HG03175 (cell line): ENCODE data around the gene CCDC181.
"Not testable (repeated sequence)": the region's sequence is repeated elsewhere in the genome, so short reads cannot be mapped to it uniquely, and the experiment has no call there.

Experiments used
- ATAC-seq: cut with Tn5 transposase; IDR thresholded peaks from one replicate; pipeline ENCODE4 v1.9.1; 2021; ENCODE audit warnings: mild to moderate bottlenecking, moderate library complexity; ENCODE audit not compliant: unreplicated experiment

The CCDC181 gene

GRCh38 chr1:169427081-169427641 is at the start of gene CCDC181:
CCDC181 (minus strand) TSS chr1:169427474; CDS start chr1:169424927, 2,547 bp downstream.
- peak; percentile 47 for ATAC-seq

DNA sequence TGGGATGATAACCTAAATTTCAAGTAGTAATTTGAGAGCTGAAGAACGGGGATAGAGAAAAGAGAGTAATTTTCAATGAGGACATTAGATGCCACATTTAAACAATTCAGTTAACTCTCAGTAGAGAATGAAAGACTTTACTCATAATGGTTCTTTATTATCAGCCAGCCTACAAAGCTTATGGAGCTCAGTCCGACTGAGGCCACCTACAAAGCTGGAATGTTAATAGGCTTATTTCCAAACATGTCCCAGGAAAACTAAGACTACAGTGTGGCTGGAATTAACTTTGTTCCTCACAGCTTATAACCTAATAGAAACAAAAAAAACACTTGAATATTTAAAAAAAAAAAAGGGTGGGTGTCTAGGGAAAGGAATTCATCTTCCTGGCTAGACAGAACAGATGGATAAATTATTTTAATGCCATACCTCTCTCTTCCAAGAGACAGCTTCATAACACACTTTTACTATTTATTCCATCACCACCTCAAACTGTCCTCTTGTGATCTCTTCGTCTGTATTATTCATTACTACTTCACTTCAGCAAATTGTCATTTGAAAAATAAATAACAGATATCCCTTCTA is 48.6 kb upstream of the CCDC181 start:
- no peak for ATAC-seq

- no peak for ATAC-seq
These were observed 47.2 kb upstream of the CCDC181 start for GRCh38 chr1:169474302-169474995.

DNA sequence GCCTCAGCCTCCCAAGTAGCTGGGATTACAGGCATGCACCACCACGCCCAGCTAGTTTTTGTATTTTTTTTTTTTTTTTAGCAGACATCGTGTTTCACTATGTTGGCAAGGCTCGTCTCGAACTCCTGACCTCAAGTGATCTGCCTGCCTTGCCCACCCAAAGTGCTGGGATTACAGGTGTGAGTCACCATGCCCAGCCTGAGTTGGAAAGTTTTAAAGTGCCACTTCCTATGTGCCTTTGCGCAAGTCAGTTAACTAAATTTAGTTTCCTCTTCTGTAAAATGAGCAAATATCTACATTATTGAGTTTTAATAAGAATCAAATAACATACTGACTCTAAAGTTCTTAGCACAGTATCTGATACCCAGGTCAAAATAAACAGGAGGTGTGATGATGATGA is 46.1 kb upstream of the CCDC181 start:
- no peak for ATAC-seq

DNA sequence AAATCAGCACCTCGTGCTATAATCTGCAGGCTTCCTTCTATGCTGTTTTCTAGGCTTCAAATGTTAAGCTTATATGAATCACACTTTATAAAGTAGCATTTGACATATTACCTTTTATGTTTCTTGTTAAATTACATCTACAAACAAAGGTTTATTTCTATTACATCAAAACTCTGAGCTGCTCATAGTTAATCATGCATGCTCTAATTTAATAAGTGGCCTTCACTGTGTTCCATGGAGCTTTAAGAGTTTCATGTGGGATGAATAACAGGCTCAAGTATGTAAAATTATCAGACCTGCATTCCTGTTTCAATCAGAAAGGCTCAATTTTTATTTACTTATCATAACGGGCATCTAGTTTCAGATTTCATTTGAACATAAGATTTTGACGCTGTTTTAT is 45.5 kb upstream of the CCDC181 start:
- no peak for ATAC-seq

GRCh38 chr1:169468982-169469381 is 41.7 kb upstream of the CCDC181 start:
- no peak for ATAC-seq

DNA sequence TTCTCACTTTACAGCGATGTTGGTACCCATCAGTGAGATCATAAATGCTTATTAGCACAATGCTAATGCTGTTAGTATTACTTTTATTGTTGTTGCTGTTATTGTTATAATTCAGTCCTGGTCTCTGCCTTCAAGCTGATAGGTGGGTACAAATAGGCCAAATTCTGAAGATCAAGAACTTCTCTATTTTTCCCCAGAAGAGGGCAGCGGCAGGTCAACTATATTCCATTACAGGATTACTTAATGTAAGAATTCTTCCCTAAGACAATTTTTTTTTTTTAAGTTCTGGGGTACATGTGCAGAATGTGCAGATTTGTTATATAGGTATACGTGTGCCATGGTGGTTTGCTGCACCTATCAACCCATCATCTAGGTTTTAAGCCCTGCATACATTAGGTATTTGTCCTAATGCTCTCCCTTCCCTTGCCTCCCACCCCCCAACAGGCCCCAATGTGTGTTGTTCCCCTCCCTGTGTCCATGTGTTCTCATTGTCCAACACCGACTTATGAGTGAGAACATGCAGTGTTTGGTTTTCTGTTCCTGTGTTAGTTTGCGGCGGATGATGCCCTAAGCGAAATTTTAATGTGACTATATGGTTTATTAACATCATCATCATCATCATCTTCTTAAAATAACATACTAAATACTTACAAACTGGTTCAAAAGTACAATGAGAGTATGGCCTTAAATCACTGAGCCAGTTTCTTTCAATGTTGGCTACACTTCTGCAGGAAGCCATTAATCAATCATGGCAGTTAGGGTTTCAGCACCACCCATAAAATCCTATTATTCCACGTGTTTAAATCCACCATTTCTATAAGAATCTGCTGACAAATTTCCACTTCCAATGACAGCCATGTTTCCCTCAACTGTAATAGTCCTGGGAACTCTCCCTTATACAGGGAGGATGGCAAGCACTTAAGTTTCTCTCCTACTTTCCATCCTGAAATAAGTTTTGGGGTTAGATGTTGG is 39.3 kb upstream of the CCDC181 start:
- ATAC-seq, result no peak

- ATAC-seq, result no peak
These were observed 38.0 kb upstream of the CCDC181 start for GRCh38 chr1:169465281-169465680.

DNA sequence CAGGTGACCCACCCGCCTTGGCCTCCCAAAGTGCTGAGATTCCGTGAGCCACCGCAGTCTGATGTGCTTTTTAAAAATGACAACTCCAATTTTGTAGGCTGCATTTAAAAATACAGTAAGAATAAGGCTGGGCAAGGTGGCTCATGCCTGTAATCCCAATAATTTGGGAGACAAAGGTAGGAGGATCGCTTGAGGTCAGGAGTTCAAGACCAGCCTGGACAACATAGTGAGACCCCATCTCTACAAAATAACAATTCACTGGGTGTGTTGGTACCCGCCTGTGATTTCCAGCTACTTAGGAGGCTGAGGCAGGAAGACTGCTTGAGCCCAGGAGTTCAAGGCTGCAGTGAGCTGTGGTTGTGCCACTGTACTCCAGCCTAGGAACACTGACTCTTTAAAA is 35.1 kb upstream of the CCDC181 start:
- no peak for ATAC-seq

DNA sequence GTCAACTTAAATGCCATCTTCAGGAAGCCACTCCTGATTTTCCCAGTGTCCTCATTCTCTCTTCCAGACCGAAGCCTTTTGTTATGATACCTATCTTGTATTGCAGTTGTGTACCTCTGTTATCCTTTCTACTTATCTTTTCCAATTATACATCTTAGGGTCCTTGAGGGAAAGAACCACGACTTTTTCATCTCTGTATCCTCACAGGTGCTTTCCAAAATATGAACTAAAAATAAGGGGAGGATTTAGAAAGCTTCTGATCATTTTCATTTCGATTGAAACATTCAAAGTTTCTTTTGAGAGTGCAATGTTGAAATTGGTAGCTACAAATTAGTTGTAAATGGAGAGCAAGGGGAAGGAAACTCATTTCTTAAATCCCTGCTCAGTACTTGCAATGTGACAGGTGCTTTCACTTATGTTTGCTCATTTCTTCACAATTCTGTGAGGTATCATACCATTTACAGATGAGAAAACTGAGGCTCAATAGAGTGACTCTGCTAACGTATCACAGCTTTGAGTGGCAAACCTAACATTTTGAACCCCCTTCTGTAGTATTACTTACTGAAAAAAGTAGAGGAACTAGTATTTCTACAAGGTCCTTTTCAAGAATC is 34.2 kb upstream of the CCDC181 start:
- ATAC-seq, result no peak

DNA sequence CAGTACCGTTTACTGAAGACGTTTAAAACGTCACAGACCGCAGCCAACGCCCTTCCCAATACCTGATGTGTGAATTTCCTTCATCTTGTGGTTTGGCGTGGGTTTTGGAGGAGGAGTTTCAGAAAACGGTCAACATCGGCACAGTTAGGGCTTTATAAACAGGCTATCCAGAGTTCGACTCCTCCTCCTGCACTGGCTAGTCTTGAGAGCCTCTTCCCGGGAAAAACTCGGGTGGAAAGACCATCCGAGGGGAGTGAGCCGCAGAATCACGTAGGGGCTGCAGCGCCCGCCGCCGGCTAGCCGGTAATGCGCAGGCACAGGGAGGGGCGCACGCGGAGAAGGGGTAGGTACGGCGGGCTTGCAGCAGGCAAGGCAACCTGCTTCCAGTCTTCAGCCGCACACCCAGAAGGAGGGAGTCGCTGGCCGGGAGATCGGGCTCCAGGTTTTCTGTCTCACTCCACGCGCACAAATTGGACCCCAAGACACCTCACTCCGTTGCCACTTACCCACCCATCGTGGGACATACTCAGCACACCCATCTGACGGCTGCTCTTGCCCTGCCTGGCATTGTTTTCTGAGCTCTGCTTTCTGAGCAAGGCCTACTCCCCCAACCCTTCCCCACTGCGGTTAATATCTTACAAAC is 33.0 kb upstream of the CCDC181 start:
- no peak for ATAC-seq

DNA sequence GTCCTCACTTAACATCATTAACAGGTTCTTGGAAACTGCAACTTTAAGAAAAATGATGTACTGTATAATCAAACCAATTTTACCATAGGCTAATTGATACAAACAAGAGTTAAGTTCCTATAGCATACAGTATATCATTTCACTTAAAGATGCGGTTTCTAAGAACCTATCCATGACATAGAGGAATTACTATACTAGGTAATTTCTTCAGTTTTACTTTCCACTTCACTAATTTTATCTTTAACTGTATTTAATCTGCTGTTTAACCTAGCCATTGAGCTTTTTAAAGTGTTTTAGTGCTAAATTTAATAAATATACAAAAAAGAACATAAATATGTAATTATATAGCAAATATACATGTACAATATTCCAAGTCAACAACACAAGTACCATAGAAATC is 30.2 kb upstream of the CCDC181 start:
- no peak for ATAC-seq

GRCh38 chr1:169456029-169456428 is 28.8 kb upstream of the CCDC181 start:
- ATAC-seq, result no peak

GRCh38 chr1:169452921-169453320 is 25.6 kb upstream of the CCDC181 start:
- ATAC-seq, result no peak

GRCh38 chr1:169451218-169451824 is 24.0 kb upstream of the CCDC181 start:
- ATAC-seq, result no peak

DNA sequence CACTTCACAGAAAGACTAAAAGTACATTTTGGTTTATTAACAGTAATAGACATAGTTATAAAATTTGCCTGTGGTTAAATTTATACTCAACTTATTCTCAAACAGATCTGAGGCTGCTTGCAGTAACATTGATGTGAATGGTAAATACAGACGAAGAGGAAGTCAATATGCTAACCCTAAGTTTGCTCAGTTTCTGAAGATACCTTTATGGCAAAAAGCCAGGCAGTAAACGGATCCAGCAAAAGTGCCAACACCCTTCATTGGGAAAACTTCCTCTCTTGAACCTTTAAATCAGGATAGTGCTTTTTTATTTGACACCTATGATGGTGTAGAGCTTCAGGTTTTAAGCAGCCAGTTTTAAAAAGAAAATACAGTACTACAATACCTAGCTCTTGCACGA is 16.6 kb upstream of the CCDC181 start:
- ATAC-seq, result no peak

GRCh38 chr1:169426174-169426705 is 1.0 kb downstream of the CCDC181 start:
- no peak for ATAC-seq

- ATAC-seq, result no peak
These were observed 6.0 kb downstream of the CCDC181 start for GRCh38 chr1:169421309-169421708.

DNA sequence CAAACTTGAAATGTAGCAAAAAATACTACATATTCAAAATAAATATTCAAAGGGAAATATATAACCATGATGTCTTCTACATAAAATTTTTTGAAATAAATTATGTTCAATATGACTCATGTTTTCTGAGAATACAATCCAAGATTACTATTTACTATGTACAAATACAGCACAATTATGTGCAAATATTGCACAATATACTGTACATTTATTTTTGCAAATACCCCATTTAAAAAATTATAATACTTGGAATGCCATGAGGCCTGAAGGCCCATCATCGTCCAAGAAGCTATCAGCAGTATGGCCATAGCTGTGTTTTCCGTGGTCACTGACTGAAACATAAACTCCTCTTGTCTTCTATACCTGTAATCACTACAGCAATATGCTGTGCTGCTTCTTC is 12.3 kb downstream of the CCDC181 start:
- ATAC-seq, result no peak

DNA sequence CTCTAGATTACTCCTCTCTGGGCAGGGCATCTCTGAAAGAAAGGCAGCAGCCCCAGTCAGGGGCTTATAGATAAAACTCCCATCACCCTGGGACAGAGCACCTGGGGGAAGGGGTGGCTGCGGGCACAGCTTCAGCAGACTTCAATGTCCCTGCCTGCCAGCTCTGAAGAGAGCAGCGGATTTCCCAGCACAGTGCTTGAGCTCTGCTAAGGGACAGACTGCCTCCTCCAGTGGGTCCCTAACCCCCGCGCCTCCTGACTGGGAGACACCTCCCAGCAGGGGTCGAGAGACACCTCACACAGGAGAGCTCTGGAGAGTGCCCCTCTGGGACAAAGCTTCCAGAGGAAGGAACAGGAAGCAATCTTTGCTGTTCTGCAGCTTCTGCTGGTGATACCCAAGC is 18.9 kb downstream of the CCDC181 start:
- ATAC-seq, result not testable (repeated sequence)
